ENCODE results near the gene EPB41. TPM values are rescaled to one million over a fixed set of nuclear protein-coding genes. Genes with fewer than 3 reads are reported as not detected.
A peak's percentile ranks its signal among the peaks of the same experiment; 100 is the strongest.
"Not testable (repeated sequence)": the region's sequence is repeated elsewhere in the genome, so short reads cannot be mapped to it uniquely, and the experiment has no call there.

Gene EPB41
- total RNA-seq, 1 experiment from 2014 or later, result 17.3 TPM

DNA sequence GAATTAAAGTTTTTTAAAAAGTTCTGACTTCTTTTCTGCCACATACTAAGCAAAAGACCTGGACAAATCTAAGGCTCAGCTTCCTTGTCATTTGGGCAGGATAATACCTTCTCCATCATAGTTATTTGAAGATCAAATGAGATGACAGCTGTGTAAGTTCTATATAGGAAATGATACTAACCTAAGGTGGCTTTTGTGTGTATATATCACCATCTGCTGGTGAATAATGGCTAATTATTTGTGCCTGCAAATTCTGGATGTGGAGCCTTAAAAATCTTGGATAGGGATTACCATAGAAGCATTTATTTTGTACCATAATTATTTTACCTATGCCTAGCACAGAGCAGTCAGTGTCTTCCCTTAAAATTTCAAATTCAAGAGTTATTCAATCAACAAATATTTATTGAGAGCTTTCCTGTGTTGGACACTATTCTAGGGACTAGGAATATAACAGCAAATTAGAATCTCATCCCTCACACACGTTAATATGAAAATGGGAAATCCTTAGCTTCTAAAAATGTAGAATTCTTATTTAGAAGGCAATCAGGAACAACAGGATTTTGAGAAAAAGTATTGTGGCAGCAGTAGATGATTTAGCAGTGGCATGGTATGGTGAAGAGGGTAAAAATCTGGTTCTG, 119.6 kb downstream of the EPB41 start:
- no peaks in the 10 kb centered on the region for H3K9me2 ChIP-seq (replicated peaks; ENCODE audit: insufficient read depth, low read length)
- no peaks in the 10 kb centered on the region for H3K36me3 ChIP-seq (ENCODE audit: insufficient read depth, low read length)
- H3K4me2 ChIP-seq (ENCODE audit: low read depth, low read length, poor library complexity, severe bottlenecking), result no peak overlapping the region
- DNase-seq, result peak; percentile 77
- H2AFZ ChIP-seq (ENCODE audit: low read length), result no peak overlapping the region
- no peaks in the 10 kb centered on the region for H3K9me3 ChIP-seq (ENCODE audit: low read length)
- no peaks in the 10 kb centered on the region for H3K27me3 ChIP-seq (ENCODE audit: low read length)
- H3K9ac ChIP-seq (ENCODE audit: low read length), result no peak overlapping the region
- no peak overlapping the region for H3K4me3 ChIP-seq (ENCODE audit: low read length)
- no peaks in the 10 kb centered on the region for H3K79me2 ChIP-seq (ENCODE audit: low read length)
- H4K20me1 ChIP-seq (ENCODE audit: insufficient read depth, low read depth, low read length), result no peaks in the 10 kb centered on the region
- no peaks in the 10 kb centered on the region for H3K4me1 ChIP-seq (ENCODE audit: low read length)
- H3K27ac ChIP-seq (ENCODE audit: low read length), result no peak overlapping the region

DNA sequence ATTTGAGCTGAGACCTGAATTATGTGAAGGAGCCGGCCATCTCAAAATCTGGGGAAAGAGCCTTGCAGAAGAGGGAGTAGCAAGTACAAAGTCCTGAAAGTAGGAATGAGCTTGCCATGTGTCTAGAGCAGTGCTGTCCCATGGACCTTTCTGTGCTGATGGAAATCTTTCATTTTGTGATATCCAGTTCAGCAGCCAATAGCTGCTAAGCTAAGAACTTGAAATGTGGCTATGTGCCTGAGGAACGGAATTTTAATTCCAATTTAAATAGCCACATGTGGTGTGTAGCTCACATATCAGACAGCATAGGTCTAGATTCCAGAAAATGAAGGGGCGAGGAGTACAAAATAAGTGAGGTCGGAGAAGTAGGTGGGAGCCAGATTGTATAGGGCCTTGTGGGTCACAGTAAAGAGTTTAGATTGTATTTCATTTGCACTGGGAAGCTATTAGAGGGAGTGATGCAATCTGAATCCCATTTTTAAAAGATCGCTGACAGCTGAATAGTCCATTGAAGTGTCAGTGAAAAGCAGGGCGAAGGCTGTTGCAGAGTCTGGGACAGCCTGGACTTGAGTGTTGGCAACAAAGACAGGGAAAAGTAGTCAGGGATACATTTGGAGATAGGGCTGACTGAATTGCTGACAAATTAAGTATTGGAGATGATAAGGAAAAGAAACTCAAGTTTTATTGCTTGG, 129.1 kb downstream of the EPB41 start:
- no peak overlapping the region for H3K4me3 ChIP-seq (ENCODE audit: low read length)
- no peaks in the 10 kb centered on the region for H3K36me3 ChIP-seq (ENCODE audit: insufficient read depth, low read length)
- H3K4me1 ChIP-seq (ENCODE audit: low read length), result no peaks in the 10 kb centered on the region
- H3K9ac ChIP-seq (ENCODE audit: low read length), result no peak overlapping the region
- no peaks in the 10 kb centered on the region for H4K20me1 ChIP-seq (ENCODE audit: insufficient read depth, low read depth, low read length)
- H3K27ac ChIP-seq (ENCODE audit: low read length), result no peak overlapping the region
- no peak overlapping the region for H2AFZ ChIP-seq (ENCODE audit: low read length)
- H3K27me3 ChIP-seq (ENCODE audit: low read length), result no peaks in the 10 kb centered on the region
- no peaks in the 10 kb centered on the region for H3K9me2 ChIP-seq (replicated peaks; ENCODE audit: insufficient read depth, low read length)
- no peaks in the 10 kb centered on the region for H3K9me3 ChIP-seq (ENCODE audit: low read length)
- no peak overlapping the region for H3K4me2 ChIP-seq (ENCODE audit: low read depth, low read length, poor library complexity, severe bottlenecking)
- no peaks in the 10 kb centered on the region for H3K79me2 ChIP-seq (ENCODE audit: low read length)
- DNase-seq, result no peak

DNA sequence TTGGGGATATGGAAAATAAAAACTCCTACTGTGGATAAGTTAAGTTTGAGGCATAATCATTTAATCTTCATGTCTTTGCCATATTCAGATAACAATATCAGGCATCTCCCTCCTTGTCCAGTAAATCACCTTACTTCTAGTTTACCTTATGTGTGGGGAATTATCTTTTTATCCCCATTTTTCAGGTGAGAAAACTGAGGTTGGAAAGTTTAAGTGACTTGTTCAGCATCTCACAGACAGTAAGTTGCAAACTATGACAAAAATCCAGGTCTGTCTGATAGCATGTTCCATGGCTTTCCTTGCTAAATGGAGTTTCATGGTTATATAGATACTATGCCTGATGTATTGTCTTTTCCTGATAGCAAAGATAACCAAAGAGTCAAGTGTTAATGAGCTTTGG, 129.6 kb downstream of the EPB41 start:
- Histone ChIP-seq H3K9me2 (replicated peaks; ENCODE audit: insufficient read depth, low read length) (no peaks in the 10 kb centered on the region), H3K4me1 (ENCODE audit: low read length) (no peaks in the 10 kb centered on the region), H3K4me2 (ENCODE audit: low read depth, low read length, poor library complexity, severe bottlenecking) (no peak overlapping the region), H4K20me1 (ENCODE audit: insufficient read depth, low read depth, low read length) (no peaks in the 10 kb centered on the region), H3K36me3 (ENCODE audit: insufficient read depth, low read length) (no peaks in the 10 kb centered on the region), H3K9ac (ENCODE audit: low read length) (no peak overlapping the region), H3K9me3 (ENCODE audit: low read length) (no peaks in the 10 kb centered on the region), H3K4me3 (ENCODE audit: low read length) (no peak overlapping the region), H3K27ac (ENCODE audit: low read length) (no peak overlapping the region), H3K79me2 (ENCODE audit: low read length) (no peaks in the 10 kb centered on the region), H3K27me3 (ENCODE audit: low read length) (no peaks in the 10 kb centered on the region), H2AFZ (ENCODE audit: low read length) (no peak overlapping the region)
- DNase-seq, result no peak

DNA sequence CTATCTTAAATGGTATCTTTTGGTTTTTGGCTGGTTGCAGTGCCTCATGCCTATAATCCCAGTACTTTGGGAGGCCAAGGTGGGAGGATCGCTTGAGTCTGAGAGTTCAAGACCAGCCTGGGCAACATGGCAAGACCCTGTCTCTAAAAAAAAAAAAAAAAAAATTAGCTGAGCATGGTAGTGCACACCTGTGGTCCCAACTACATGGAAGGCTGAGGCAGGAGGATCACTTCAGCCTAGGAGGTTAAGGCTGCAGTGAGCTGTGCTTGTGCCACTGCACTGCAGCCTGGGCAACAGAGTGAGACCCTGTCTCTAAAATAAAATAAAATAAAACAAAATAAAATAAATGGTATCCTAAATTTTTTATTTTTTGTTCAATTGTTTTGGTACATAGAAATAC, 131.3 kb downstream of the EPB41 start:
- not testable (repeated sequence) for H3K9me2 ChIP-seq (replicated peaks; ENCODE audit: insufficient read depth, low read length); DNase-seq; H3K9me3 ChIP-seq (ENCODE audit: low read length); H3K36me3 ChIP-seq (ENCODE audit: insufficient read depth, low read length); H3K4me3 ChIP-seq (ENCODE audit: low read length); H3K4me2 ChIP-seq (ENCODE audit: low read depth, low read length, poor library complexity, severe bottlenecking); H3K27ac ChIP-seq (ENCODE audit: low read length); H2AFZ ChIP-seq (ENCODE audit: low read length); H3K79me2 ChIP-seq (ENCODE audit: low read length); H3K27me3 ChIP-seq (ENCODE audit: low read length); H3K9ac ChIP-seq (ENCODE audit: low read length); H4K20me1 ChIP-seq (ENCODE audit: insufficient read depth, low read depth, low read length); H3K4me1 ChIP-seq (ENCODE audit: low read length)

DNA sequence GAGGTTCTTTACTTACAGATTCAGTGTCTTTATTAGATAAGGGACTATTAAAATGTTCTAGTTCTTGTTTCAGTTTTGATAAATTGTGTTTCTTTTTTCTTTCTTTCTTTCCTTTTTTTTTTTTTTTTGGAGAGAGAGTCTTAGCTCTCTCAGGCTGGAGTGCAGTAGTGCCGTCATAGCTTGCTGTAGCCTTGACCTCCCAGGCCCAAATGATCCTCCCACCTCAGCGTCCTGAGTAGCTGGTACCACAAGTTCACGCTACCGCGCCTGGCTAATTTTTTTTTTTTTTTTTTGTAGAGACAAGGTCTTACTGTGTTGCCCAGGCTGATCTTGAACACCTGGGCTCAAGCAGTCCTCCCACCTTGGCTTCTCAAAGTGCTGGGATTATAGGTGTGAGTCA, 132.8 kb downstream of the EPB41 start:
- Histone ChIP-seq H3K27me3 (ENCODE audit: low read length) (no peaks in the 10 kb centered on the region), H3K9ac (ENCODE audit: low read length) (no peak overlapping the region), H3K9me3 (ENCODE audit: low read length) (no peaks in the 10 kb centered on the region), H2AFZ (ENCODE audit: low read length) (no peak overlapping the region), H3K4me3 (ENCODE audit: low read length) (no peak overlapping the region), H3K4me2 (ENCODE audit: low read depth, low read length, poor library complexity, severe bottlenecking) (no peak overlapping the region), H3K36me3 (ENCODE audit: insufficient read depth, low read length) (no peaks in the 10 kb centered on the region), H3K4me1 (ENCODE audit: low read length) (no peaks in the 10 kb centered on the region), H3K27ac (ENCODE audit: low read length) (no peak overlapping the region), H3K9me2 (replicated peaks; ENCODE audit: insufficient read depth, low read length) (no peaks in the 10 kb centered on the region), H4K20me1 (ENCODE audit: insufficient read depth, low read depth, low read length) (no peaks in the 10 kb centered on the region), H3K79me2 (ENCODE audit: low read length) (no peaks in the 10 kb centered on the region)
- no peak for DNase-seq

DNA sequence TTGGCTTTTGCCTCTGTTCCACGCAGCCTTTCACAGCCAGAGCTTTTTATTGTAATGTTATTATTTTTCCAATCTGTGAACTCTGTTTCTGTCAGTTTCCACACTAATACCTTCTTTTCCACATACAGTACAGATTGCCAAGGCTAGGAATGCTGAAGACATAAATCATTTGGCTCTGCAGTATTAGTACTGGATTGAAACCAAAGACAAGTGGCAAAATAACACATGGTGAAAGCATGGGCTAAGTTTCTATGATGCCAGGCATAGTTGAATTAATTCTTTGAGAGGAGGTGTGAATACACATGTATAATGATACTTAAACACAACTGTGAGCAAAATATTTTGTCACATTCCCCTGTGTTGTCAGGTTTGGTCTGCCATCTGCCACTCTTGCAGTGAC, 135.8 kb downstream of the EPB41 start:
- no peaks in the 10 kb centered on the region for H3K9me3 ChIP-seq (ENCODE audit: low read length)
- H2AFZ ChIP-seq (ENCODE audit: low read length), result no peak overlapping the region
- no peaks in the 10 kb centered on the region for H3K9me2 ChIP-seq (replicated peaks; ENCODE audit: insufficient read depth, low read length)
- H3K4me1 ChIP-seq (ENCODE audit: low read length), result no peaks in the 10 kb centered on the region
- no peak for DNase-seq
- no peaks in the 10 kb centered on the region for H3K27me3 ChIP-seq (ENCODE audit: low read length)
- H3K4me2 ChIP-seq (ENCODE audit: low read depth, low read length, poor library complexity, severe bottlenecking), result no peak overlapping the region
- H3K36me3 ChIP-seq (ENCODE audit: insufficient read depth, low read length), result no peaks in the 10 kb centered on the region
- no peaks in the 10 kb centered on the region for H4K20me1 ChIP-seq (ENCODE audit: insufficient read depth, low read depth, low read length)
- no peak overlapping the region for H3K9ac ChIP-seq (ENCODE audit: low read length)
- no peak overlapping the region for H3K4me3 ChIP-seq (ENCODE audit: low read length)
- H3K79me2 ChIP-seq (ENCODE audit: low read length), result no peaks in the 10 kb centered on the region
- H3K27ac ChIP-seq (ENCODE audit: low read length), result no peak overlapping the region

DNA sequence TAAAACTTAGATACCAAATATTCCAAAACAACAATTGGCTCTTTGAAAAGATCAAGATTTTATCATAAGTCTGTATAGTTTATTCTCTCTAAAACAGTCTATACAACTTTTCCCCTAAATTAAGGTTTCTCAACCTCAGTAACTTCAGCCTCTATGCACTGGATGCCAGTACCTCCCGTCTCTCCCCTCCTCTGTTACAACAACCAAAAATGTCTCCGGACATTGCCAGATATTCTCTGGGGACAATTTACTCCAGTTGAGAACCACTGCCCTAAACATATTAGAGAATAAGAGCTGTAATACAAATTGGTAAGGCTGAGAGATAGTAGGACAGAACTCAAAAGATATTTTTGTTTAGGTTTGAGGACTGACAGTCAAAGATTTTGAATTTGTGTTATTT, 137.7 kb downstream of the EPB41 start:
- no peaks in the 10 kb centered on the region for H3K9me2 ChIP-seq (replicated peaks; ENCODE audit: insufficient read depth, low read length)
- DNase-seq, result no peak
- H3K4me3 ChIP-seq (ENCODE audit: low read length), result no peak overlapping the region
- no peak overlapping the region for H3K27ac ChIP-seq (ENCODE audit: low read length)
- H2AFZ ChIP-seq (ENCODE audit: low read length), result no peak overlapping the region
- no peaks in the 10 kb centered on the region for H3K4me1 ChIP-seq (ENCODE audit: low read length)
- no peaks in the 10 kb centered on the region for H4K20me1 ChIP-seq (ENCODE audit: insufficient read depth, low read depth, low read length)
- H3K27me3 ChIP-seq (ENCODE audit: low read length), result no peaks in the 10 kb centered on the region
- no peaks in the 10 kb centered on the region for H3K79me2 ChIP-seq (ENCODE audit: low read length)
- H3K4me2 ChIP-seq (ENCODE audit: low read depth, low read length, poor library complexity, severe bottlenecking), result no peak overlapping the region
- H3K9me3 ChIP-seq (ENCODE audit: low read length), result no peaks in the 10 kb centered on the region
- H3K36me3 ChIP-seq (ENCODE audit: insufficient read depth, low read length), result no peaks in the 10 kb centered on the region
- no peak overlapping the region for H3K9ac ChIP-seq (ENCODE audit: low read length)

DNA sequence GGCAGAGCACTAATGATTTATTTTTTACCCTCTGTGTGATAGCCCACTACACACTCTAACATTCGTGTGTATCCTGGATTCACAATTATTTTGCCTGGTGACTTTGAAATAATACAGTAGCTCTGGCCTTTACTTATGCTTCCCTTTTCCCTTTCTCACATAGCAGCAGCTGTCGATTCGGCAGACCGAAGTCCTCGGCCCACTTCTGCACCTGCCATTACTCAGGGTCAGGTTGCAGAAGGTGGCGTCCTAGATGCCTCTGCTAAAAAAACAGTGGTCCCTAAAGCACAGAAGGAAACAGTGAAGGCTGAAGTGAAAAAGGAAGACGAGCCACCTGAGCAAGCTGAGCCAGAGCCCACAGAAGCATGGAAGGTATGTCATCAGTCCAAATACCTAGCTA, 138.6 kb downstream of the EPB41 start:
- no peak for DNase-seq
- Histone ChIP-seq H3K4me2 (ENCODE audit: low read depth, low read length, poor library complexity, severe bottlenecking) (no peak overlapping the region), H3K4me3 (ENCODE audit: low read length) (no peak overlapping the region), H3K36me3 (ENCODE audit: insufficient read depth, low read length) (no peaks in the 10 kb centered on the region), H3K9me3 (ENCODE audit: low read length) (no peaks in the 10 kb centered on the region), H3K79me2 (ENCODE audit: low read length) (no peaks in the 10 kb centered on the region), H2AFZ (ENCODE audit: low read length) (no peak overlapping the region), H3K9ac (ENCODE audit: low read length) (no peak overlapping the region), H3K4me1 (ENCODE audit: low read length) (no peaks in the 10 kb centered on the region), H3K9me2 (replicated peaks; ENCODE audit: insufficient read depth, low read length) (no peaks in the 10 kb centered on the region), H4K20me1 (ENCODE audit: insufficient read depth, low read depth, low read length) (no peaks in the 10 kb centered on the region), H3K27me3 (ENCODE audit: low read length) (no peaks in the 10 kb centered on the region), H3K27ac (ENCODE audit: low read length) (no peak overlapping the region)

Data from Karpas-422 (cell line).